HepG2 (cell line): ENCODE data around the gene NSUN6. TPM values are rescaled to one million over a fixed set of nuclear protein-coding genes. Genes with fewer than 3 reads are reported as not detected.
A peak's percentile ranks its signal among the peaks of the same experiment; 100 is the strongest.

Source experiments
- AHDC1 ChIP-seq: sonication (generic); formaldehyde crosslinking; IDR thresholded peaks from 2 replicates; pipeline ENCODE4 v1.5.1; 2020; ENCODE audit warnings: mild to moderate bottlenecking, missing genetic modification reagents, borderline replicate concordance
- FOXO1 ChIP-seq: sonication (generic); formaldehyde crosslinking; IDR thresholded peaks from 2 replicates; pipeline ENCODE4 v1.4.0; 2020; ENCODE audit warnings: missing genetic modification reagents
- IRF9 ChIP-seq: sonication (generic); formaldehyde crosslinking; IDR thresholded peaks from 2 replicates; pipeline ENCODE4 v1.8.0; 2022; ENCODE audit warnings: missing genetic modification reagents, mild to moderate bottlenecking, borderline replicate concordance
- MBNL3 ChIP-seq: fragments of 250-450 bp; sonication (Bioruptor Pico); conservative IDR thresholded peaks from 2 replicates; pipeline ENCODE4 v1.8.0; 2022; ENCODE audit warnings: mild to moderate bottlenecking, inconsistent platforms
- MXD3 ChIP-seq: IDR thresholded peaks from 2 replicates; pipeline ENCODE4 v1.6.1; 2016; ENCODE audit warnings: mild to moderate bottlenecking, missing biosample characterization, missing genetic modification reagents
- NCOA2 ChIP-seq: sonication (generic); formaldehyde crosslinking; IDR thresholded peaks from 2 replicates; pipeline ENCODE4 v1.8.0; 2022; ENCODE audit warnings: inconsistent platforms
- NFATC3 ChIP-seq: sonication (generic); formaldehyde crosslinking; IDR thresholded peaks from 2 replicates; pipeline ENCODE4 v1.5.1; 2020; ENCODE audit warnings: mild to moderate bottlenecking, missing genetic modification reagents
- RFXANK ChIP-seq: IDR thresholded peaks from 2 replicates; pipeline ENCODE4 v1.6.1; 2016
- STAT6 ChIP-seq: sonication (generic); formaldehyde crosslinking; IDR thresholded peaks from 2 replicates; pipeline ENCODE4 v1.4.0; 2020; ENCODE audit warnings: missing genetic modification reagents, mild to moderate bottlenecking, borderline replicate concordance
- TAF15 ChIP-seq: fragments of 200-400 bp; formaldehyde crosslinking; IDR thresholded peaks from one replicate; pipeline ENCODE4 v1.6.1; 2018; ENCODE audit warnings: mild to moderate bottlenecking, low read depth, low read length; ENCODE audit not compliant: poor library complexity, severe bottlenecking
- TBX3 ChIP-seq: fragments of 450-650 bp; IDR thresholded peaks from 2 replicates; pipeline ENCODE4 v1.6.1; 2017; ENCODE audit warnings: antibody characterized with exemption, mild to moderate bottlenecking, inconsistent platforms, borderline replicate concordance
- U2AF2 ChIP-seq: fragments of 200-400 bp; formaldehyde crosslinking; IDR thresholded peaks from 2 replicates; pipeline ENCODE4 v1.6.1; 2017; ENCODE audit warnings: low read depth, mild to moderate bottlenecking, low read length
- ZBTB26 ChIP-seq: IDR thresholded peaks from 2 replicates; pipeline ENCODE4 v1.6.1; 2016; ENCODE audit warnings: missing compliant biosample characterization, missing genetic modification reagents, borderline replicate concordance
- ZC3H4 ChIP-seq: sonication (generic); formaldehyde crosslinking; IDR thresholded peaks from 2 replicates; pipeline ENCODE4 v1.4.0; 2020; ENCODE audit warnings: missing genetic modification reagents, borderline replicate concordance
- ZFP90 ChIP-seq: sonication (generic); formaldehyde crosslinking; IDR thresholded peaks from 2 replicates; pipeline ENCODE4 v1.8.0; 2022; ENCODE audit warnings: missing genetic modification reagents, mild to moderate bottlenecking, inconsistent platforms, borderline replicate concordance
- ZNF260 ChIP-seq: sonication (generic); formaldehyde crosslinking; IDR thresholded peaks from 2 replicates; pipeline ENCODE4 v1.4.0; 2020; ENCODE audit warnings: missing genetic modification reagents, low read depth, mild to moderate bottlenecking, borderline replicate concordance
- ZNF282 ChIP-seq: fragments of 450-650 bp; IDR thresholded peaks from 2 replicates; pipeline ENCODE4 v1.6.1; 2018; ENCODE audit not compliant: partially characterized antibody
- ZNF329 ChIP-seq: sonication (generic); formaldehyde crosslinking; IDR thresholded peaks from 2 replicates; pipeline ENCODE4 v1.9.0; 2021; ENCODE audit warnings: low read depth, mild to moderate bottlenecking, missing genetic modification reagents
- ZNF713 ChIP-seq: sonication (generic); formaldehyde crosslinking; IDR thresholded peaks from 2 replicates; pipeline ENCODE4 v1.4.0; 2020; ENCODE audit warnings: mild to moderate bottlenecking, missing genetic modification reagents
- polyA plus RNA-seq, 8 experiments: library from polyadenylated mRNA; depleted of rRNA in 3 of 8; stranded (reverse) in 7 of 8; unstranded in 1 of 8; fragments of >200 nt; fragmentation: Illumina TruSeq in 4 of 8; extraction: Trizol in 4 of 8; gene quantifications; 2 replicates each; pipeline versions ENCODE4 v1.2.1 to v1.2.3, GENCODE V29; 2011 to 2016; ENCODE audit warnings: low read depth in 4 of 8, missing spikeins in 1 of 8, mixed read lengths in 1 of 8; ENCODE audit not compliant: insufficient read depth in 1 of 8
- total RNA-seq, 5 experiments: library from RNA; depleted of rRNA; stranded (reverse); fragments of >200 nt; fragmentation: Illumina TruSeq; extraction: Trizol; gene quantifications; 2 replicates each; pipeline ENCODE4 v1.2.3, GENCODE V29; 2016; ENCODE audit warnings: low read depth in 1 of 5

NSUN6 gene
- total and polyA plus RNA-seq, 2 of the 13 experiments (the other 11 are each of a cell fraction or from before 2014, with no cell fraction given), result 17.2 to 19.3 TPM

- TF ChIP-seq IRF9 (CRISPR knock-in tag) (no peak), TBX3 (no peak), FOXO1 (no peak), TAF15 (no peak), ZC3H4 (CRISPR knock-in tag) (no peak), ZBTB26 (CRISPR knock-in tag) (no peak), MXD3 (peak; percentile 68), MBNL3 (CRISPR knock-in tag) (no peak), ZNF713 (CRISPR knock-in tag) (no peak), STAT6 (CRISPR knock-in tag) (no peak), U2AF2 (no peak), ZNF282 (no peak), RFXANK (CRISPR knock-in tag) (no peak), ZNF329 (CRISPR knock-in tag) (no peak), NFATC3 (CRISPR knock-in tag) (no peak), AHDC1 (CRISPR knock-in tag) (0 out of 2 replicates have a peak, but pooled peaks have one; percentile 17), NCOA2 (CRISPR knock-in tag) (no peak), ZNF260 (CRISPR knock-in tag) (no peak), ZFP90 (CRISPR knock-in tag) (no peak)
Measured at GRCh38 chr10:18651324-18652007, at the start of gene NSUN6 (continued).
